ENCODE data around the gene SLC39A6.
A peak's percentile ranks its signal among the peaks of the same experiment; 100 is the strongest.
"Not testable (repeated sequence)": the region's sequence is repeated elsewhere in the genome, so short reads cannot be mapped to it uniquely, and the experiment has no call there.

The SLC39A6 gene

DNA sequence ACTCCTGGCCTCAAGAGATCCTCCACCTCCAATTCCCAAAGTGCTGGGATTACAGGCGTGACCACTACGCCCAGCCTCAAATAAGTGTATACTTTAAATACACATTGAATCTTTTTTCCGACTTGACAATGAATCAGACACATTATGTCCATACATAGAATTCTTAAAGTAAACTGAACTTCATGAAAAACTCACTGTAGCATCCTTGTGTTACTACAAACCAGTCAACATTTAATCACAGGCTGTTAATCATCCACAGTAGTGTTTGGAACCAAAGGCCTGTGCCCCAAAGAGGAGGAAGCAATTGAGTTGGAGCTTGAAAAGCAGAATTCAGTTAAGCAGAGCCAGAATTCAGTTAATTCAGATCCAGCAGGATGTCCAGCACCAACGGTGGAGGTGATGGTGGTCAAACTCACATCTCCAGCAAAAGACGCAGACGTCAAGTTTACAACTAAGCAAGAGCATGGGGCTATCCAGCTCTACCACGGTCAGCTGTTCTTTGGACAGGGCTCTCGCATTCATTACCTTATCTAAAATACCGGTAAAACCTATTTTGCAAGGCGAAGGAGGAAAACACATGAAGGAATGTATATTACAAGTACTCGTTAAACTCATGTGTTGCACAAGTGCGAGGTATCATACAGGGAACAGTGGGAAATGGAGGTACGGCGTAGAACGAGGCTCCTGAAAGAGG is 1.2 kb downstream of the SLC39A6 start:
- Mint-ChIP-seq H3K36me3 (ENCODE audit: low read depth) (peaks cover 39% of the 10 kb centered on the region), H3K4me1 (ENCODE audit: low read depth) (peaks cover 54% of the 10 kb centered on the region), H3K27ac (peak overlapping the region; percentile 86), H3K9me3 (no peaks in the 10 kb centered on the region), H3K27me3 (ENCODE audit: low read depth) (no peaks in the 10 kb centered on the region), H3K4me3 (peak overlapping the region; percentile 89)

DNA sequence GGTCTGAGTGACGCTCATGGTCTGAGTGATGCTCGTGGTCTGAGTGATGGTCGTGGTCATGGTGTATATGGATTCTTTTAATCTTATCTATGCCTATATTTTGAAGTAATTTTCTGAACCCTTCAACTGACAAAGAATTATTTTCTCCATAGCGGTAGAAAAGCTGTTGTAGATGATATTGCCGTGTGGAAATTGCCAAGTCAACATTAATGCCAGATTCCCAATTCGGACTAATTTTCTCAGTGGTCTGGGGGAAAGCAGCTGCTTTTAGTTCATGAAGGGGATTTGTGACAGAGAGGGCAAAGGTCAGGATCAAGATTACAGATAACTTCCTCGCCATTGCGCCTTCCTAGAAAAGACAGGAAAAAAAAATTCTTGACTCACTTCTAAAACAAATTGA is 2.5 kb downstream of the SLC39A6 start:
- Mint-ChIP-seq H3K27ac (no peak overlapping the region), H3K4me3 (peak overlapping the region; percentile 45), H3K36me3 (ENCODE audit: low read depth) (peaks cover 42% of the 10 kb centered on the region), H3K4me1 (ENCODE audit: low read depth) (peaks cover 45% of the 10 kb centered on the region), H3K9me3 (no peaks in the 10 kb centered on the region), H3K27me3 (ENCODE audit: low read depth) (no peaks in the 10 kb centered on the region)

DNA sequence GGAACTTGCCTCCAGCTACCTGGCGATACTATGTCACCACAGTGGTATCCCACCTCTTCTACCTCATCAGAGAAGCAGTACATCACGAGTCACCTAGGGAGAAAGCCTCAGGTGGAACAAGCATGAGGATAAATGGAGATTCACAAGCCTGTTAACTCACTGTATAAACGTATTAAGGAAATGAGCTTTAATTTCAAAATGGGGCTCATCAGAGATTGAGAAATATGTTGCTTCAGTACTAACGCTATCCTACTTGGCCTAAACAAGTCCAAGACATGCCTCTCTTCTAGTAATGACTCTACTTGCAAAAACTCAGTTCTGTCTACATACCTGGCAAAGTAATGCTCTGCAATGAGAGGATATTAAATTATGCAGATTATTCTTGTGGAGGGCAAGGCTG is 4.3 kb downstream of the SLC39A6 start:
- Mint-ChIP-seq H3K4me1 (ENCODE audit: low read depth) (peaks cover 37% of the 10 kb centered on the region), H3K9me3 (no peaks in the 10 kb centered on the region), H3K27ac (no peak overlapping the region), H3K36me3 (ENCODE audit: low read depth) (peaks cover 46% of the 10 kb centered on the region), H3K4me3 (no peak overlapping the region), H3K27me3 (ENCODE audit: low read depth) (no peaks in the 10 kb centered on the region)

DNA sequence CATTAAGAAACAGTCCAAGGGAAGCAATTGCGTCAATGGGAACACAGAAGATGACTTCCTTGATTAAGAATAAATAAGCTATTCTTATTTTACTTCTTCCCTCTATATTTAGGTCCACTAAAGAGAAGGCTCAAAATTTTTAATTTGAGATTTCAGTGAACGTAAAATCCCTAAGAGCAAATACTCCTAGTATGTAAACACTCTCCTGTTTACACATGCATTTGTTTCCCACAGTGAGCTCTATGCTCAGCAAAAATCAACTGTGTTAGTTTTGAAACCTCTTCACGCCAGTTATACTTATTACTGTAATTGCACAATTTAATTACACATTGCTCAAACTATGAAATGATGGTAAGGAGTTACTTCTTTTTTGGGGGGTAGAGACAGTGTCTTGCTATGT is 8.8 kb downstream of the SLC39A6 start:
- Mint-ChIP-seq H3K4me3 (no peak overlapping the region), H3K27me3 (ENCODE audit: low read depth) (no peaks in the 10 kb centered on the region), H3K36me3 (ENCODE audit: low read depth) (peaks cover 45% of the 10 kb centered on the region), H3K27ac (no peak overlapping the region), H3K9me3 (no peaks in the 10 kb centered on the region), H3K4me1 (ENCODE audit: low read depth) (peaks cover 11% of the 10 kb centered on the region)

DNA sequence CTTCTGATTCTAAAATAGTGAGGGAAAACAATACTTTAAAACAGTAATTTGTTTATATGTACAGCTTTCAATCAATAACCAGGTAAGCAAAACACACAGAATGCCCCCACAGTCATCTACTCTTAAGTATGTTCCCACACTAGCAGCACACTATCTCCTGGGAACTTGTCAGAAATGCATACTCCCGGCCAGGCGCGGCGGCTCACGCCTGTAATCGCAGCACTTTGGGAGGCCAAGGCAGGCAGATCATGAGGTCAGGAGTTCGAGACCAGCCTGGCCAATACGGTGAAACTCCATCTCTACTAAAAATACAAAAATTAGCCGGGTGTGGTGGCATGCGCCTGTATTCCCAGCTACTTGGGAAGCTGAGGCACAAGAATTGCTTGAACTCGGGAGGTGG is 12.4 kb downstream of the SLC39A6 start:
- H3K9me3 Mint-ChIP-seq: not testable (repeated sequence)
- peaks cover 37% of the 10 kb centered on the region for H3K36me3 Mint-ChIP-seq (ENCODE audit: low read depth)

DNA sequence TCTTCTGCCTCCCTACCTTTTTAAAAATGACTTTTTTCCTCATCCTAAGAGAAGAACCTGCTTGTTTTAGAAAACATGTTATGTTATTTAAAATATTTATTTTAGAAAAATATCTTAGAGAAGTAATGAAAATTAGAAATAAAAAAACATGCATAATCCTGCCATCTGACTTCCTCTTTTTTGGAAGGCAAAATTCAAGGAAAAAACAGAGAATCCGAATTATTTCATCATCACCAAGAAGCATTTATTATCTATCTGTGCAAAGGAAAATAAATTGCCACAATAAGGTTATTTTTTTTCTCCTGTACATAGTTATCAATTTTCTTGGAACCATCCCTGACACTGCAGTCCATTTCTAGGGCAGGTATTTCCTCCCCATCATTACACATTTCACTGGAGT is 14.4 kb downstream of the SLC39A6 start:
- H3K4me1 Mint-ChIP-seq (ENCODE audit: low read depth): no peaks in the 10 kb centered on the region
- H3K4me3 Mint-ChIP-seq: no peak overlapping the region
- no peak overlapping the region for H3K27ac Mint-ChIP-seq
- H3K9me3 Mint-ChIP-seq: no peaks in the 10 kb centered on the region
- no peaks in the 10 kb centered on the region for H3K27me3 Mint-ChIP-seq (ENCODE audit: low read depth)
- peaks cover 34% of the 10 kb centered on the region for H3K36me3 Mint-ChIP-seq (ENCODE audit: low read depth)

More for the DNA sequence above, 12.4 kb downstream of the SLC39A6 start:
- H3K27ac Mint-ChIP-seq; H3K4me1 Mint-ChIP-seq (ENCODE audit: low read depth); H3K27me3 Mint-ChIP-seq (ENCODE audit: low read depth); H3K4me3 Mint-ChIP-seq: not testable (repeated sequence)

DNA sequence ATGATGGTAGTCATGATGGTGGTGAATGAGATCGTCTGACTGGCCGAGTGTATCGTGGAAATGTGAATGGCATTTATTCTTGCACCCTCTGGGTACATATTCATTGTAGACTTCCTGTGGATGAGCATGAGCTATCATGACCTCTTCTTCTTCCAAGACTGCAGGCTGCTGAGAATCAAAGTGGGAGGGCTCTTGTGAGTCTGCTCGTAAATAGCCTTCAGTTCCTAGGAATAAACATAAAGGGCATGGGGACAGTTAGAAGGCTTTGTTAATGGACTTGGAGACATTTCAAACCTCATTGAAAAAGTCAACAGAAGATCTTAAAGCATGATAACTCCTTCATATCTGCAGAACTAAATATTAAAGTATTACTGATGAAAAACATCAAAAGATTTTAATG is 14.9 kb downstream of the SLC39A6 start:
- no peaks in the 10 kb centered on the region for H3K27me3 Mint-ChIP-seq (ENCODE audit: low read depth)
- H3K27ac Mint-ChIP-seq: no peak overlapping the region
- H3K36me3 Mint-ChIP-seq (ENCODE audit: low read depth): peaks cover 36% of the 10 kb centered on the region
- H3K9me3 Mint-ChIP-seq: no peaks in the 10 kb centered on the region
- no peaks in the 10 kb centered on the region for H3K4me1 Mint-ChIP-seq (ENCODE audit: low read depth)
- H3K4me3 Mint-ChIP-seq: no peak overlapping the region

DNA sequence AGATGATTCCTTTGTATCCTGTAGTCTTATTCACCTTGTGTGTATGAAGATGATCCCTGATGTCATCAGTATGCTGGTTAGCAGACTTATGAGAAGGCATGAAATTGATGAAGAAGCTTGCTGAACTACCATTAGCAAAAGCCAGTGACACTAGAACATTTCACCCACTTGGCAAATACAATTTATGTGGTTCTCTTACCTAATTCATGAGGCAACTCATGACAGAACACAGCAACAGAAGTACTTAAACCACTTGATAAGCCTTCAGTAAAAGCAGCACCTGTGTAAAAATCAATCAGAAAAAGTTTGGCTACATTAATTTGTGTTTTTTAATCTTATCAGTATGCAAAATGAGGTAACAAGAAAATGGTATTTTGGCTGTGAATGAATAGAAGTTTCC is 16.8 kb downstream of the SLC39A6 start:
- Mint-ChIP-seq H3K4me3 (no peak overlapping the region), H3K4me1 (ENCODE audit: low read depth) (no peaks in the 10 kb centered on the region), H3K36me3 (ENCODE audit: low read depth) (peaks cover 35% of the 10 kb centered on the region), H3K27ac (no peak overlapping the region), H3K9me3 (no peaks in the 10 kb centered on the region), H3K27me3 (ENCODE audit: low read depth) (no peaks in the 10 kb centered on the region)

DNA sequence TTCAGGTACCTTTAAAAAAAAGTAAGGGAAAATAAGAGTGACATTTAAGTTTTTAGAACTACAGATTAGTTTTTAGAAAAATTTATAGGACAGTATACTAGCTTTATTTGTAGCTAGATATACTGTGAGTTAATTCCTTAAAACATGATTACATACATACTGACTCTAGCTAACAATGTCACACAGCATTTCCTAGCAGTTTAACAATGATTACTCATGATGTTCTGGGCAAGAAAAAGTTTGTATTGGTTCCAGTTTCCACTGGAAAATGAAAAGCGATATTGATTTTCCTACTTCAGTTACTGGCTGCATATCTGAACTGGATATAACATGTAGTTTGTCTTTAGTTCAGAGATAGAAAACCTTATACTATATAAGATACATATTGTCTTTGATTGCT is 19.4 kb downstream of the SLC39A6 start:
- Mint-ChIP-seq H3K9me3 (no peaks in the 10 kb centered on the region), H3K4me1 (ENCODE audit: low read depth) (no peaks in the 10 kb centered on the region), H3K4me3 (no peak overlapping the region), H3K36me3 (ENCODE audit: low read depth) (peaks cover 23% of the 10 kb centered on the region), H3K27ac (no peak overlapping the region), H3K27me3 (ENCODE audit: low read depth) (no peaks in the 10 kb centered on the region)

DNA sequence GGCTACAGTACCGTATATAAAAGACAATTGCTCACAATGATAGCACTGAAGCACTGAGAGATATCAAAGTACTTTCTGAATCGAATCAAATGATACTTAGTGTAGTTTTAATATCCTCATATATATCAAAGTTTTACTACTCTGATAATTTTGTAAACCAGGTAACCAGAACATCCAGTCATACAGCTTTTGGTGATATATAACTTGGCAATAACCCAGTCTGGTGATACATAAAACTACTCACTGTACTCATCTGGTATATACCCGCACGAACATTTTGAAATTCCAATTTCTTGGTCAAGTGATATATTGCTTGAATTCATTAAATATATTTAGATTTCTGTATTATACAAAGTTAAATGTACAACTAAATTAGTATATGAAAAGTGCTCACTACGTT is 20.5 kb downstream of the SLC39A6 start:
- Mint-ChIP-seq H3K27me3 (ENCODE audit: low read depth) (no peaks in the 10 kb centered on the region), H3K9me3 (no peaks in the 10 kb centered on the region), H3K4me3 (no peak overlapping the region), H3K36me3 (ENCODE audit: low read depth) (peaks cover 19% of the 10 kb centered on the region), H3K4me1 (ENCODE audit: low read depth) (no peaks in the 10 kb centered on the region), H3K27ac (no peak overlapping the region)

DNA sequence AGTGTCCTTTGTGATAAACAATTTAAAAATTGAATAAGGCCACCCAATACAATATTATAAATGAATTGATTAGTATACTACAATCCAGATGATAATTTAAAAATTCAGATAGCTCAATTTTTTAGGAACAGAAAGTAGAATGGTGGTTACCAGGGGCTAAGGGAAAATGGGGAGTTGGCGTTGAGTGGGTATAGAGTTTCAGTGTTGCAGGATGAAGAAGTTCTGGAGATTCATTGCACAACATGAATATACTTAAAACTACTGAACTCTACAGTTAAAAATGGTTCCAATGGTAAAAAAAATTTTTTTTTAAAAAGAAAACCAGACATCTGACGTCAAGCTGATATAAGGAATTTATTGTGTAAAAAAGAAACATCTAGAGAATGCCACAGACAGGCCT is 20.9 kb downstream of the SLC39A6 start:
- peaks cover 19% of the 10 kb centered on the region for H3K36me3 Mint-ChIP-seq (ENCODE audit: low read depth)
- no peak overlapping the region for H3K27ac Mint-ChIP-seq
- H3K4me3 Mint-ChIP-seq: no peak overlapping the region
- H3K27me3 Mint-ChIP-seq (ENCODE audit: low read depth): no peaks in the 10 kb centered on the region
- H3K9me3 Mint-ChIP-seq: no peaks in the 10 kb centered on the region
- H3K4me1 Mint-ChIP-seq (ENCODE audit: low read depth): no peaks in the 10 kb centered on the region

DNA sequence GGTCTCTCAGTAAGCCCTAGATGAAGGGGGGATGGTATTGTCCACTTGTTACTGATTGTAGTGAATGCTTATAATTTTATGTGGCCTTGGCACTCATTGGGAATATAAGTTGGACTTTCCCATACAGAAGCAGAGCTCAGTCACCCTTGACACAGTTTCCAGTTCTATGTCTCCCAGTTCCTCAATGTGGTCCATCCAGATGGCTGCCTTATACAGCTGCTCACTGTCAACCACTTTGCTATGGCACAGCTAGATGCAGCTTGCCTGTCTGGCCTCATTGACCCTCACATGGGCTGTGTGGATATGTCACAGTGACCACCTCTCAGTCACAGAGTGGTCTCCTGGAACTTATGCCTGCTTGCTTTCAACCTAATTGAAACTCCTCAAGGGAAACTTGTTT is 21.7 kb downstream of the SLC39A6 start:
- Mint-ChIP-seq H3K36me3 (ENCODE audit: low read depth) (peaks cover 18% of the 10 kb centered on the region), H3K27me3 (ENCODE audit: low read depth) (no peaks in the 10 kb centered on the region), H3K27ac (no peak overlapping the region), H3K9me3 (peaks cover 1% of the 10 kb centered on the region), H3K4me1 (ENCODE audit: low read depth) (no peaks in the 10 kb centered on the region), H3K4me3 (no peak overlapping the region)

DNA sequence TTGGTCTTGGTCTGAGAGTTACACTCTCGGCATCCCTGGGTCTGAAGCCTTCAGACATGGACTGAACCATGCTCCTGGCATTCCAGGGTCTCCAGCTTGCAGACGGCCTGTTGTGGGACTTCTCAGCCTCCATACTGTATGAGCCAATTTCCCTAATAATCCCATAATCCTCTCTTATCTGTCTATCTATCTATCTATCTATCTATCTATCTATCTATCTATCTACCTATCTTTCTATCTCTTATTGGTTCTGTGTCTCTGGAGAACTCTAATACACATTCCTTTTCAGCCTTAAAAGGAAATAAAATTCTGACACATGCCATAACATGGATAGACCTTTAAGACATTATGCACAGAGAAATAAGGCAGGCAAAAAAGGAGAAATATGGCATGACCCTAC is 24.4 kb downstream of the SLC39A6 start:
- no peak overlapping the region for H3K4me3 Mint-ChIP-seq
- peaks cover 6% of the 10 kb centered on the region for H3K36me3 Mint-ChIP-seq (ENCODE audit: low read depth)
- no peak overlapping the region for H3K27ac Mint-ChIP-seq
- peaks cover 4% of the 10 kb centered on the region for H3K27me3 Mint-ChIP-seq (ENCODE audit: low read depth)
- peaks cover 7% of the 10 kb centered on the region for H3K9me3 Mint-ChIP-seq
- H3K4me1 Mint-ChIP-seq (ENCODE audit: low read depth): no peaks in the 10 kb centered on the region

DNA sequence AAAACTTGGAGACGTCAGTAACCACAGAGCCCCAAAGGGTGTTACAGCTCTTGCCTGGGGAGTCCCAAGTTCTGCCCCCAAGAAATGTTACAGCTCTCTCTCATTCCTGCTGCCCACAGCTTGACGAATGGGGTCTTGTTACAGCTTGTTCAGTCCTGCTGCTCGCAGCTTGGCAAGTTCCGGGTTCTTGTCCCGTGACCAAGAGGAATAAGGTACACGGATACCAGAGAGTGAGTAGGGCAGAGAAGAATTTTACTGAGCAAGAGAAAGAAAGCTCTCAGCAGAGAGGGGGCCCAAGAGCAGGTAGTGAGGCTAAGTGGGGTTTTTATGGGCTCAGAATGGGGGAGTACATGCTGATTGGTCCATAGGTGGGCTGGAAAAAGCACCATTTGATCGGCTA is 27.2 kb downstream of the SLC39A6 start:
- H3K27me3 Mint-ChIP-seq (ENCODE audit: low read depth): peaks cover 12% of the 10 kb centered on the region
- no peak overlapping the region for H3K4me3 Mint-ChIP-seq
- peaks cover 7% of the 10 kb centered on the region for H3K9me3 Mint-ChIP-seq
- no peaks in the 10 kb centered on the region for H3K4me1 Mint-ChIP-seq (ENCODE audit: low read depth)
- H3K27ac Mint-ChIP-seq: no peak overlapping the region
- H3K36me3 Mint-ChIP-seq (ENCODE audit: low read depth): no peaks in the 10 kb centered on the region

DNA sequence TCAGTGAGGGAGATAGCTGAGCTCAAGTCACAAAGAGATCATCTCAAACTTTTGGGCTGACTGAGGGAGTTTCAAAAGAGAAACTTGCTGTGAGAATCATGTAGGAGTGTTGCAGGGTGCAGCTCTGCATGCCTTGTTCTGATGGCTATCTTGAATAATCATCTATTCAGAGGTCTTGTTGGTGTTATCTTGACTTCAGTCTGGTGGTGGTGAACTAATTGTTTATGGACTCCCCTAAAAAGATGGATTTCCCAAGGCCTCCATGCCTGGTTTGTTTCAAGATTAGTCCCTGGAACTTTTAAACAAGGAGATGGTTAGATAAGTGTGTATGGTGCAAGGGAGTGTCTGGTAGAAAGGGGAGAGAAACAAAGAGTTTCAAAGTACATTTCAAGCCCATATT is 29.8 kb downstream of the SLC39A6 start:
- Mint-ChIP-seq H3K27me3 (ENCODE audit: low read depth) (peaks cover 22% of the 10 kb centered on the region), H3K4me1 (ENCODE audit: low read depth) (no peaks in the 10 kb centered on the region), H3K27ac (no peak overlapping the region), H3K4me3 (no peak overlapping the region), H3K9me3 (peaks cover 7% of the 10 kb centered on the region), H3K36me3 (ENCODE audit: low read depth) (no peaks in the 10 kb centered on the region)

DNA sequence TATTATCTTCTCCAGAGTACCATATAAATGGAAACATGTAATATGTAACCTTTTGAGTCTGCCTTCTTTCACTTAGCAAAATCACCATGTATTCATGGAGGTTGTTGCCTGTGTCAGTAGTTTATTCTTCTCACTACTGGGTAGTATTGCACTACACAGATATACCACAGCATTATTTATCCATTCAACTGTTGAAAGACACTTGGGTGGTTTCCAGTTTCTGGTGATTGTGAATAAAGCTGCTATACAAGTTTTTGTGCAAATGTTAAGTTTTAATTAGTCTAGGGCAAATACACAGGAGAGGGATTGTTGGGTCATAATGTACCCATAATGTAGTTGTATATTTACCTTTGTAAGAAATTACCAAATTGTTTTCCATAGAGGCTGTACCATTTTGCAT is 32.2 kb downstream of the SLC39A6 start:
- Mint-ChIP-seq H3K4me1 (ENCODE audit: low read depth) (peaks cover 7% of the 10 kb centered on the region), H3K4me3 (no peak overlapping the region), H3K36me3 (ENCODE audit: low read depth) (no peaks in the 10 kb centered on the region), H3K9me3 (peaks cover under 1% of the 10 kb centered on the region), H3K27me3 (ENCODE audit: low read depth) (peaks cover 25% of the 10 kb centered on the region), H3K27ac (no peak overlapping the region)

All from T-helper 1 cell treated with Interleukin-12 subunit alpha and Interleukin-12 subunit beta and Interleukin-4 antibody, amounts not matched to agents 30 μg/mL and 1 μg/mL, for 36 hours (primary cell).